ENCODE results near the gene ATP13A1.

DNA sequence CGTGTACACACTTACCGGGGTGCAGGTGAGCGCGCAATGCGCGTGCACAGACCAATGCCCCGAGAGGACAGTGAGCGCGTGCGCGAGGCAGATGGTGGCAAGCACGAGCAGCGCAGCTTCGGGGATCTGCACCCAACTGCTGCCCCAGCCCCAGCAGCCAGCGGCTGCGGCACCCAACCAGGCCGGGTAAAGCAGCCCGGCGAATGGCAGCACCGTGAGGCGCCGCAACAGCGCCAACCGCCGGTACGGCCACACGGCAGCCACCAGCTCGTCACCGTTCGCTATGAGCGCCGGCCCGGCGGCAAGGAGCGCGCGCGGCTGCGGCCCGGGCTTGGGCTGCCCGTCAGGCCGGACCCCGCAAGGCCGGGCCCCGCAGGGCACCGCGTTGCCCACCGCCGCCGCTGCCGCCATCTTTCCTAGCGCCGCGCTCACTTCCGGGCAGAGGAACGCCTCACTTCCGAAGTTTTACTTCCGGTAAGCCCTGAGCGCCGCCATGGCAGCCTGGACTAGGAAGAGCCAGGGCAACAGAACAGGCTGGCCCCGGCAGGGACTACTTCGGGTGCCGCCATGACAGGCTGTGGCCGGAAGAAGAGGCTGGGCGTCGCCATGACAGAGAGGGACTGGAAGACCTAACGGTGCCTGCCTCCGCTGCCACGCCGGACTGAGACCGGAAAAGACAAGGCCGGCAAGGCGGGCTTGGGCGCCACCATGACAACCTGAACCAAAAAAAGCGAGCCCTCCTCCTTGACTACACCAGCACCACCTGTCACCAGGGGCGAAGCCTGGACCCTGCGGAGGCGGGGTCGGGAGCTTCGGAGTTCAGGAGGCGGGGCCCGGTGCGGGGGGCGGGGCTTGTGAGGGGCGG is at the start of gene ATP13A1:
- TF ChIP-seq, protein P1, sequence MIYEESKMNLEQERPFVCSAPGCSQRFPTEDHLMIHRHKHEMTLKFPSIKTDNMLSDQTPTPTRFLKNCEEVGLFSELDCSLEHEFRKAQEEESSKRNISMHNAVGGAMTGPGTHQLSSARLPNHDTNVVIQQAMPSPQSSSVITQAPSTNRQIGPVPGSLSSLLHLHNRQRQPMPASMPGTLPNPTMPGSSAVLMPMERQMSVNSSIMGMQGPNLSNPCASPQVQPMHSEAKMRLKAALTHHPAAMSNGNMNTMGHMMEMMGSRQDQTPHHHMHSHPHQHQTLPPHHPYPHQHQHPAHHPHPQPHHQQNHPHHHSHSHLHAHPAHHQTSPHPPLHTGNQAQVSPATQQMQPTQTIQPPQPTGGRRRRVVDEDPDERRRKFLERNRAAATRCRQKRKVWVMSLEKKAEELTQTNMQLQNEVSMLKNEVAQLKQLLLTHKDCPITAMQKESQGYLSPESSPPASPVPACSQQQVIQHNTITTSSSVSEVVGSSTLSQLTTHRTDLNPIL (CRISPR knock-in tag; IDR thresholded peaks at IDR 0.05; ENCODE audit: low read depth): no peak
- no peak for TF ChIP-seq ZFP30 (CRISPR knock-in tag; IDR thresholded peaks at IDR 0.05)
- TF ChIP-seq, protein P2, sequence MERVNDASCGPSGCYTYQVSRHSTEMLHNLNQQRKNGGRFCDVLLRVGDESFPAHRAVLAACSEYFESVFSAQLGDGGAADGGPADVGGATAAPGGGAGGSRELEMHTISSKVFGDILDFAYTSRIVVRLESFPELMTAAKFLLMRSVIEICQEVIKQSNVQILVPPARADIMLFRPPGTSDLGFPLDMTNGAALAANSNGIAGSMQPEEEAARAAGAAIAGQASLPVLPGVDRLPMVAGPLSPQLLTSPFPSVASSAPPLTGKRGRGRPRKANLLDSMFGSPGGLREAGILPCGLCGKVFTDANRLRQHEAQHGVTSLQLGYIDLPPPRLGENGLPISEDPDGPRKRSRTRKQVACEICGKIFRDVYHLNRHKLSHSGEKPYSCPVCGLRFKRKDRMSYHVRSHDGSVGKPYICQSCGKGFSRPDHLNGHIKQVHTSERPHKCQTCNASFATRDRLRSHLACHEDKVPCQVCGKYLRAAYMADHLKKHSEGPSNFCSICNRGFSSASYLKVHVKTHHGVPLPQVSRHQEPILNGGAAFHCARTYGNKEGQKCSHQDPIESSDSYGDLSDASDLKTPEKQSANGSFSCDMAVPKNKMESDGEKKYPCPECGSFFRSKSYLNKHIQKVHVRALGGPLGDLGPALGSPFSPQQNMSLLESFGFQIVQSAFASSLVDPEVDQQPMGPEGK (CRISPR knock-in tag; IDR thresholded peaks at IDR 0.05; ENCODE audit: borderline replicate concordance): no peak
- TF ChIP-seq ZFP3 (CRISPR knock-in tag; IDR thresholded peaks at IDR 0.05): no peak
- no peak for TF ChIP-seq PPARA (CRISPR knock-in tag; IDR thresholded peaks at IDR 0.05; ENCODE audit: borderline replicate concordance)
- no peak for TF ChIP-seq GLIS3 (CRISPR knock-in tag; IDR thresholded peaks at IDR 0.05)
- TF ChIP-seq, protein P3, sequence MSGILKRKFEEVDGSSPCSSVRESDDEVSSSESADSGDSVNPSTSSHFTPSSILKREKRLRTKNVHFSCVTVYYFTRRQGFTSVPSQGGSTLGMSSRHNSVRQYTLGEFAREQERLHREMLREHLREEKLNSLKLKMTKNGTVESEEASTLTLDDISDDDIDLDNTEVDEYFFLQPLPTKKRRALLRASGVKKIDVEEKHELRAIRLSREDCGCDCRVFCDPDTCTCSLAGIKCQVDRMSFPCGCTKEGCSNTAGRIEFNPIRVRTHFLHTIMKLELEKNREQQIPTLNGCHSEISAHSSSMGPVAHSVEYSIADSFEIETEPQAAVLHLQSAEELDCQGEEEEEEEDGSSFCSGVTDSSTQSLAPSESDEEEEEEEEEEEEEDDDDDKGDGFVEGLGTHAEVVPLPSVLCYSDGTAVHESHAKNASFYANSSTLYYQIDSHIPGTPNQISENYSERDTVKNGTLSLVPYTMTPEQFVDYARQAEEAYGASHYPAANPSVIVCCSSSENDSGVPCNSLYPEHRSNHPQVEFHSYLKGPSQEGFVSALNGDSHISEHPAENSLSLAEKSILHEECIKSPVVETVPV (CRISPR knock-in tag; IDR thresholded peaks at IDR 0.05): no peak
